CD14-positive monocyte (primary cell): ENCODE data around the gene SNX25. TPM values are rescaled to one million over a fixed set of nuclear protein-coding genes. Genes with fewer than 3 reads are reported as not detected.

Source experiments
- DNase-seq, 3 donors: peaks; one replicate each; pipeline ENCODE4 v3.0.0-alpha.2; 2011 to 2022
- H2AFZ ChIP-seq: 2 replicates; pipeline ENCODE4 v1.6.0; 2012; ENCODE audit warnings: mild to moderate bottlenecking, low read depth, low read length, inconsistent platforms; ENCODE audit not compliant: insufficient read depth, poor library complexity, severe bottlenecking
- H3K27ac ChIP-seq, 2 donors: 1 replicate in 1 of 2; 2 replicates in 1 of 2; pipeline ENCODE4 v1.5.1; 2012 to 2013; ENCODE audit warnings: low read length in 2 of 2, control low read depth in 1 of 2, inconsistent platforms in 1 of 2, low read depth in 1 of 2, mild to moderate bottlenecking in 1 of 2
- H3K27me3 ChIP-seq, 2 donors: one replicate each; pipeline versions ENCODE4 v1.6.0 to v1.6.1; 2011 to 2013; ENCODE audit warnings: low read length in 2 of 2; ENCODE audit not compliant: control insufficient read depth in 2 of 2, insufficient read depth in 2 of 2
- H3K36me3 ChIP-seq, 2 donors: replicated peaks in 1 of 2; 1 replicate in 1 of 2; 2 replicates in 1 of 2; pipeline versions ENCODE4 v1.5.1 to v1.6.1; 2012 to 2013; ENCODE audit warnings: low read length in 2 of 2, control low read depth in 1 of 2, inconsistent platforms in 1 of 2, mild to moderate bottlenecking in 1 of 2; ENCODE audit not compliant: insufficient read depth in 2 of 2, control insufficient read depth in 1 of 2
- H3K4me1 ChIP-seq, 2 donors: 1 replicate in 1 of 2; 2 replicates in 1 of 2; pipeline versions ENCODE4 v1.5.1 to v1.6.1; 2012 to 2013; ENCODE audit warnings: low read length in 2 of 2, control low read depth in 1 of 2, inconsistent platforms in 1 of 2, mild to moderate bottlenecking in 1 of 2, moderate library complexity in 1 of 2; ENCODE audit not compliant: insufficient read depth in 2 of 2, control insufficient read depth in 1 of 2
- H3K4me2 ChIP-seq: replicated peaks from 2 replicates; pipeline ENCODE3; 2012; ENCODE audit warnings: low read length, moderate library complexity, mild to moderate bottlenecking; ENCODE audit not compliant: poor library complexity, severe bottlenecking; ENCODE audit errors: extremely low read depth
- H3K4me3 ChIP-seq, 3 experiments: fragments of 200-600 bp in 1 of 3; sonication (generic) in 1 of 3; replicated peaks in 1 of 3; 1 replicate in 2 of 3; 2 replicates in 1 of 3; pipeline ENCODE4 v1.5.1; 2011 to 2013; ENCODE audit warnings: low read length in 3 of 3, mild to moderate bottlenecking in 3 of 3, control low read depth in 2 of 3, low read depth in 2 of 3, inconsistent platforms in 1 of 3, moderate library complexity in 1 of 3
- H3K79me2 ChIP-seq: 2 replicates; pipeline ENCODE4 v1.6.0; 2012; ENCODE audit warnings: mild to moderate bottlenecking, control low read depth, inconsistent platforms, low read length, moderate library complexity; ENCODE audit not compliant: insufficient read depth
- H3K9ac ChIP-seq: 2 replicates; pipeline ENCODE4 v1.6.0; 2017; ENCODE audit warnings: low read length, mild to moderate bottlenecking; ENCODE audit not compliant: insufficient read depth, poor library complexity, severe bottlenecking
- H3K9me3 ChIP-seq, 2 donors: replicated peaks in 1 of 2; 1 replicate in 1 of 2; 2 replicates in 1 of 2; pipeline versions ENCODE4 v1.5.1 to v1.6.1; 2012 to 2013; ENCODE audit warnings: low read length in 2 of 2, control low read depth in 1 of 2; ENCODE audit not compliant: control insufficient read depth in 1 of 2, insufficient read depth in 1 of 2
- H4K20me1 ChIP-seq: 2 replicates; pipeline ENCODE4 v1.6.0; 2012; ENCODE audit warnings: mild to moderate bottlenecking, low read length, control low read depth, moderate library complexity; ENCODE audit not compliant: insufficient read depth
- H3K27ac Mint-ChIP-seq, 7 donors: one replicate each; pipeline ENCODE4 v1.8.0; 2020; ENCODE audit warnings: mild to moderate bottlenecking in 7 of 7, mixed read lengths in 7 of 7, moderate library complexity in 6 of 7, inconsistent platforms in 2 of 7
- H3K27me3 Mint-ChIP-seq, 3 donors: one replicate each; pipeline ENCODE4 v1.8.0; 2021 to 2022; ENCODE audit warnings: low read depth in 3 of 3, mild to moderate bottlenecking in 3 of 3, mixed read lengths in 3 of 3, moderate library complexity in 3 of 3, inconsistent platforms in 1 of 3
- H3K36me3 Mint-ChIP-seq, 2 donors: one replicate each; pipeline ENCODE4 v1.8.0; 2020; ENCODE audit warnings: mixed read lengths in 2 of 2, inconsistent platforms in 1 of 2, mild to moderate bottlenecking in 1 of 2
- H3K4me1 Mint-ChIP-seq: one replicate; pipeline ENCODE4 v1.8.0; 2020; ENCODE audit warnings: mild to moderate bottlenecking, mixed read lengths
- H3K4me3 Mint-ChIP-seq, 2 donors: one replicate each; pipeline ENCODE4 v1.8.0; 2020; ENCODE audit warnings: mild to moderate bottlenecking in 2 of 2, mixed read lengths in 2 of 2, moderate library complexity in 1 of 2
- H3K9me3 Mint-ChIP-seq, 7 donors: one replicate each; pipeline ENCODE4 v1.8.0; 2020 to 2022; ENCODE audit warnings: mixed read lengths in 7 of 7, mild to moderate bottlenecking in 6 of 7, moderate library complexity in 6 of 7, inconsistent platforms in 2 of 7
- WGBS: methylation state at CpG from one replicate; pipeline ENCODE4 v1.1.5; 2013; ENCODE audit warnings: missing lambda C conversion rate; ENCODE audit not compliant: insufficient coverage; 5-methylcytosine and 5-hydroxymethylcytosine counted together
- intact Hi-C, 2 donors: fragments of 100-400 bp; cut with micrococcal nuclease; formaldehyde crosslinking; loops; one replicate each; pipeline versions ENCODE4 v1.15.0 to v1.15.1; 2023
- polyA plus RNA-seq, 3 donors: library from polyadenylated mRNA; depleted of rRNA in 1 of 3; unstranded in 2 of 3; stranded (reverse) in 1 of 3; fragments of 300-500 nt in 2 of 3; fragments of >200 nt in 1 of 3; fragmentation: Illumina TruSeq in 2 of 3; gene quantifications; 1 replicate in 2 of 3; 2 replicates in 1 of 3; pipeline ENCODE4 v1.2.3, GENCODE V29; 2012 to 2021
- TF ChIP-seq, protein P1 (sequence below): fragments of 200-600 bp; IDR thresholded peaks from one replicate; pipeline ENCODE4 v1.8.0; 2022; ENCODE audit warnings: antibody characterized with exemption, mild to moderate bottlenecking

The SNX25 gene
- polyA plus RNA-seq, 3 donors = 0.31 to 0.40 (median 0.36) TPM

GRCh38 chr4:185369731-185370130 lies 160.3 kb downstream of the SNX25 start:
- Mint-ChIP-seq H3K36me3 (no peaks in the 10 kb centered on the region), H3K4me1 (no peaks in the 10 kb centered on the region), H3K27me3 (peaks cover 2 to 14% (median 8%) of the 10 kb centered on the region in 3 donors), H3K9me3 (peaks cover 0 to 4% (median 0%) of the 10 kb centered on the region in 7 donors), H3K4me3 (no peak overlapping the region), H3K27ac (no peak overlapping the region)
- Histone ChIP-seq H3K9me3 (no peaks in the 10 kb centered on the region), H3K9ac (no peak overlapping the region), H3K4me3 (no peak overlapping the region), H3K27ac (no peak overlapping the region), H4K20me1 (no peaks in the 10 kb centered on the region), H3K79me2 (no peaks in the 10 kb centered on the region), H3K27me3 (peaks cover 3 to 12% of the 10 kb centered on the region in 2 donors), H2AFZ (no peak overlapping the region), H3K4me1 (no peaks in the 10 kb centered on the region), H3K4me2 (no peak overlapping the region), H3K36me3 (no peaks in the 10 kb centered on the region)
- DNase-seq = no peak
- 100% methylated on average over 1 of the region's 3 CpGs for whole genome bisulfite sequencing
- intact Hi-C loops = no loop called here
- TF ChIP-seq, protein P1, sequence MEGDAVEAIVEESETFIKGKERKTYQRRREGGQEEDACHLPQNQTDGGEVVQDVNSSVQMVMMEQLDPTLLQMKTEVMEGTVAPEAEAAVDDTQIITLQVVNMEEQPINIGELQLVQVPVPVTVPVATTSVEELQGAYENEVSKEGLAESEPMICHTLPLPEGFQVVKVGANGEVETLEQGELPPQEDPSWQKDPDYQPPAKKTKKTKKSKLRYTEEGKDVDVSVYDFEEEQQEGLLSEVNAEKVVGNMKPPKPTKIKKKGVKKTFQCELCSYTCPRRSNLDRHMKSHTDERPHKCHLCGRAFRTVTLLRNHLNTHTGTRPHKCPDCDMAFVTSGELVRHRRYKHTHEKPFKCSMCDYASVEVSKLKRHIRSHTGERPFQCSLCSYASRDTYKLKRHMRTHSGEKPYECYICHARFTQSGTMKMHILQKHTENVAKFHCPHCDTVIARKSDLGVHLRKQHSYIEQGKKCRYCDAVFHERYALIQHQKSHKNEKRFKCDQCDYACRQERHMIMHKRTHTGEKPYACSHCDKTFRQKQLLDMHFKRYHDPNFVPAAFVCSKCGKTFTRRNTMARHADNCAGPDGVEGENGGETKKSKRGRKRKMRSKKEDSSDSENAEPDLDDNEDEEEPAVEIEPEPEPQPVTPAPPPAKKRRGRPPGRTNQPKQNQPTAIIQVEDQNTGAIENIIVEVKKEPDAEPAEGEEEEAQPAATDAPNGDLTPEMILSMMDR = no peak

- no peak overlapping the region for H3K9ac ChIP-seq
These were observed 161.0 kb downstream of the SNX25 start for GRCh38 chr4:185370268-185370949.

More at GRCh38 chr4:185370268-185370949, 161.0 kb downstream of the SNX25 start:
- Mint-ChIP-seq H3K27me3 (peaks cover 2 to 14% (median 8%) of the 10 kb centered on the region in 3 donors), H3K36me3 (no peaks in the 10 kb centered on the region), H3K27ac (no peak overlapping the region), H3K4me1 (no peaks in the 10 kb centered on the region), H3K4me3 (no peak overlapping the region), H3K9me3 (peaks cover 0 to 4% (median 0%) of the 10 kb centered on the region in 7 donors)
- H3K4me3 ChIP-seq = no peak overlapping the region
- H3K79me2 ChIP-seq = no peaks in the 10 kb centered on the region
- H3K27ac ChIP-seq = no peak overlapping the region
- no peaks in the 10 kb centered on the region for H3K4me1 ChIP-seq
- H3K36me3 ChIP-seq = no peaks in the 10 kb centered on the region
- no peak overlapping the region for H2AFZ ChIP-seq
- H4K20me1 ChIP-seq = no peaks in the 10 kb centered on the region
- H3K4me2 ChIP-seq = no peak overlapping the region
- H3K27me3 ChIP-seq = peaks cover 3 to 12% of the 10 kb centered on the region in 2 donors
- H3K9me3 ChIP-seq = no peaks in the 10 kb centered on the region
- DNase-seq = no peak
- intact Hi-C loops = no loop called here
- 96% methylated on average over 9 of the region's 11 CpGs for WGBS
- TF ChIP-seq, protein P1 = no peak
